Measurements from ENCODE around the gene SLC9A8.

- no peak for TF ChIP-seq CTCF (IDR thresholded peaks at IDR 0.05)
- TF ChIP-seq POLR2A (IDR thresholded peaks at IDR 0.05) = no peak
These were observed 20.9 kb downstream of the SLC9A8 start for GRCh38 chr20:49833483-49833882.

Data from vagina (tissue), 2 donors.